Left renal cortex interstitium (tissue), 4 donors: ENCODE results near the gene MS4A7. TPM values are rescaled to one million over a fixed set of nuclear protein-coding genes. Genes with fewer than 3 reads are reported as not detected.
"Not testable (repeated sequence)": the region's sequence is repeated elsewhere in the genome, so short reads cannot be mapped to it uniquely, and the experiment has no call there.

Experiments
- DNase-seq, 4 donors: peaks; one replicate each; pipeline ENCODE4 v3.0.0-alpha.2; 2013; ENCODE audit warnings: low read depth in 4 of 4, low spot score in 2 of 4, missing footprints in 1 of 4
- polyA plus RNA-seq, 4 donors: library from polyadenylated mRNA; unstranded; fragments of 120-200 nt; gene quantifications; one replicate each; pipeline ENCODE4 v1.2.1, GENCODE V29; 2013; ENCODE audit not compliant: insufficient read length in 4 of 4

The MS4A7 gene, protein sequence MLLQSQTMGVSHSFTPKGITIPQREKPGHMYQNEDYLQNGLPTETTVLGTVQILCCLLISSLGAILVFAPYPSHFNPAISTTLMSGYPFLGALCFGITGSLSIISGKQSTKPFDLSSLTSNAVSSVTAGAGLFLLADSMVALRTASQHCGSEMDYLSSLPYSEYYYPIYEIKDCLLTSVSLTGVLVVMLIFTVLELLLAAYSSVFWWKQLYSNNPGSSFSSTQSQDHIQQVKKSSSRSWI
- polyA plus RNA-seq, result 10 to 100 TPM in 1 of 4 donors, 1 to 10 TPM in 3; 1.8 to 12.0 (median 4.9) TPM

DNA sequence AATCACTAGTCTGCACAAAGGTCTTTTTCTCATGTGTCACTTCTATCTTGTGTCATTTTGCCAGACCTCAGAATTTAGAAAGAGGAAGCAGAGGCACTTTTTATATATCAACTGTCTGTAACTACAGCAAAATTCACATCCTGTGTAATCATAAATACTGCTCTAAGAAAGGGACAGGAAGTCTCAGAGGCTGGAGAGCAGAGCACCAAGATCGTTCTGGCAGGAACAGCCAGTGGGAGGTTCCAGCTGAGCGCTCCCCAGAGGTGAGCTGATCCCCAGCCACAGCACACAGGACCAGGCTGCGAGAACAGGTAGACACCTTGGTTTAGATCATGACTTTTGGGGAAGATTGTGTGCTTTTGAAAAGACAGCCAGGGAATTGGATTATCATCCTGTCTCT lies at the start of gene MS4A7:
TSS of gene MS4A7 (plus strand) at position 179 of the 400 bp plus-strand sequence. CDS start 4,610 bp downstream, outside the sequence.
- DNase-seq, result no peak

DNA sequence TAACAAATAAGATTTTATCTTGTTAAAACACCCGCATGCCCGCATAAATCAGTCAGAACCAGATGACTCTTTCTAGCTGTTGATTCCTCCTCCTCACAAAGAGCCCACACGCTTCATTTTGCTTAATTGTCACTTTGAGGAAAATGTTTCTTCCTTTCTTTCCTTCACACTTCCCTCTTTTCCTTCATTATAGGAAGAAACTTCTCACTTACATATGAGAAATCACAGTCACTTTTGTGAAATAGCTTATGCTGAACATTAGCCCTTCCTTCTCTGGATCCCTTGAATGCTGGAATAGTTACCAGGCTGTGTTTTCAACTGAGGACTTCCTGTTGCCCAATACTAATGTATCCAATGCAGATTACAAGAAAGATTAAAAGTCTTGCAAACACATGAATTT lies 45.5 kb upstream of the MS4A7 start:
- DNase-seq, result no peak

DNA sequence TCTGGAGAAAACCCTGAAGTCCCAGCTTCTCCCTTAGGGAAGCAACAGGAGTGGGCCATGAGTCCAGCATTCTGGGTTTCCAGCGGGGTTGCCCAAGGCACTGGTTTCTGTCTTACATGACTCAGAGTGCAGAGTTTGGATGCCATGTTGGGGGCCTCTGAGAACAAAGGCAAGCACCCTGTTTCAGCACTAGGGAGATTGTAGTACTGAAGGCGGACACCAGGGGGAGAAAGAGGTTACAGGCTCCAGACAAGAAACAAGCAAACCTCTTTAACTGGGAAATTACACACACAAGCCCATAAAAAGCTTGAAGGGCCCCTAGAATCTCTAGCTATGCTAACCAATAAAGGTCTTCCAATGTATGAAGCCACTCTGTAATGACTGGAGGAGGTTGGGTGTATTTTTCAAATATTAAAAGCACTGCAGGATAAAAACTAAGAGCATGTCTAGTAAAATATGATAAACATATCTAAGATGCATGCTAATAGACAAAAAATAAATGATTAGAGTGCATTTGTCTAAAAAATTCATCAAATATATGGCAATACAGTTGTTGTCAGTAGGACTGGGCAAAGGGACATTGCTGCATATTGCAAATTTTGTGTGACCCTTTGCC lies 44.2 kb upstream of the MS4A7 start:
- DNase-seq, result peak in 2 of 4 donors; percentile 8 to 24

DNA sequence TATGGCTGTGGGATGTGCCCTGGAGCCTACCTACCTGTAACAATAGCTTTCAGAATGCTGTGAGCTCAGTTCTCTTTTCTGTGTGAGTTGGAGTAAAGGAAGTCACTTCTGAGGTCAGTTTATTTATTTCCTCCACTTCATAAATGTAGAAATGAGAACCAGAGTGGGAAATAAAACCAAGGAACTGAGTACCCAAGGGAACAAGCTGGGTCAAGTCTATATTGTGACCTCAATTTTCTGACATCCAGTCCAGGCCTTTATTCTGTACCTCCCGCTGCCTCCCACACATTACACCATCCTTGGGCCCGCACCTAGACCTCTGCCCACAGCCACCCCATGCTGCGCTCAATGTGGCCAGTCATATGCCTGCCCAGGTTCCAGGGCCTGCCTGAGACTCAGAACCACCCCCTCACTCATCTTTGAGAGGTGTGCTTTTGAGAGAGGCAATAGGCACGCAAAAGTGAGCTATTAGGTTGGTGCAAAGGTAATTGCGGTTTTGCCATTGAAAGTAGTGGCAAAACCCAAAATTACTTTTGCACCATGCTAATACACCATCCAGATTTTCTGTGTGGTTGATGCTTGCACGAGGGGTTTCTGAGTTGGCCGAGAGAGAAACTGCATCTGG lies 41.5 kb upstream of the MS4A7 start:
- no peak for DNase-seq

DNA sequence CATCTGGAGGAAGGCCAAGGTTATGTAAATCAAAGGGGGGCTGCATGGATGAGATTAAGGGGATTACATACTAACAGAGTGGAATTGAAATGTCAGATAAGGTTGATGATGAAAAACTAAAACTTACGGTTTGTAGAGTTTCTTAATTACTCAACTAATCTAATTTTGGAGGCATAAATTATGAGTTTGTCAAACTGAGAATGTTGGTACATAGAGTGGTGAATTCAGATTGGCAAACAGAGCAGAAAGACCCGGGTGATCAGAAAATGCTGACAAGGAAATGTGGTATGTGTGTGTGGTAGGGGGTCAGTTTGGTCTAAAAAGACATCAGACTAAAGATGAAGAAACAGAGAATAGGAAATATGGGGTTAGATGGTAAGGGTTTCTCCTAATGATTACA lies 40.3 kb upstream of the MS4A7 start:
- DNase-seq, result no peak

DNA sequence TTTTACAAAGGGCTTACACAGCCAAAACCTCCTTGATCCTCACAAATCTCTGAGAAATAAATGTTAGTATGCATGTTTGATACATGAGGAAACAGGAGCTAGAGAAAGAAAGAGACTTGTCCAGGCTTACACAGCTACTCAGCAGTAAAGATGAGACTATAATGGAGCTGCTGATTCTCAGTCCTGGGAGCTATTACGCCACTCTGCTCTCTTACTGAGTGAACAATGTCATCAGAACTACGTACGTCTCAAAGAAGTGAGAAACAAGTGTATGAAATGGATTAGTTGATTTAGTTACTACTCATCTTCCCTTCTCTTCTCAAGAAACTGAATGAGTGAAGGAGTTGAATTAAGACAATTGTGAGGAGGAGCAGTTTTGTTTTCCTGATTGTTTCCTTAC lies 39.0 kb upstream of the MS4A7 start:
- DNase-seq, result no peak

DNA sequence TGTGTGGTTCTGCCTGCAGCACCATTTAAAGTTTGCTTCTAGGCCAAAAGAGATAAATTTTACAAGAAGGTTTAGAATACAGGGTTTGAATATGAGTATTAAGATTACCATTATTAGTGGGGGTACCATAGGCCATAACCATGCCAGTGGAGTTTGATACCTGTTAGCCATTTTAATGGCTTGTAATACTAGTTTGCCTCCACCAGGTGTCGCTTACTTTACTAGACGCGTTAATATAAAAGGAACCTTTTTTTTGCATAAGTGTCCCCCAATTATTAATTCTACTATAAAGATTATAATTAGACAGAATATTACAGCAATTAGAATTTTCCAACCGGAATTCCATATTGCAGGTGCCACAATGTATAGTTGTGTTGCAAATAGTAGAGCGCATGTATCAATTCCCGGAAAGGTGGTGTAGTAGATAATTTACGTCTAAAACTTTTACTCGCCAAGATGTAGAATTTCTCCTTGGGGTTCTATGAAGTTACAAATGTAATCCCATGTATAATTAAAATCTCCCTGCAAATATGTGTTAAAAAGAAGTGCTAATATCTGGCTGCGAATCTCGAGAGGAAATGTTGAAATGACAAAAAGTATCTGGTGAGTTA lies 35.1 kb upstream of the MS4A7 start:
- DNase-seq, result no peak

DNA sequence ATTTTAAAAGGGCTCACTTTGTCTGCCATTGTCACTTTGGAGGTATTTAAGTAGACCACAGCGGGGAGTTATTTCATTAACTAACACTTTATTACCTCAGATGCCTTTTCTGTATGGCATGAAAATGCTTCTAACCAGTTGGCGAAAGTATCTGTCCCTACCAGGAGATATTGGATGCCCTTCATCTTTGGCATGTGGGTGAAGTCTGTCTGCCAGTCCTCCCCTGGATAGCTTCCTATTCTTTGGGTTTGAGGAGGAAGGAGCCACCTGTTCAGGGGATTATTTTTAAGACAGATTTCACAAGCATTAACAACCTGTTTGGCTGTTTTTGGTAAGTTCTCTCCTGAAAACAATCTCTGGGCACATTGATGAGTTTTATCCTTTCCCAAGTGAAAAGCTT lies 34.2 kb upstream of the MS4A7 start:
- DNase-seq, result no peak

DNA sequence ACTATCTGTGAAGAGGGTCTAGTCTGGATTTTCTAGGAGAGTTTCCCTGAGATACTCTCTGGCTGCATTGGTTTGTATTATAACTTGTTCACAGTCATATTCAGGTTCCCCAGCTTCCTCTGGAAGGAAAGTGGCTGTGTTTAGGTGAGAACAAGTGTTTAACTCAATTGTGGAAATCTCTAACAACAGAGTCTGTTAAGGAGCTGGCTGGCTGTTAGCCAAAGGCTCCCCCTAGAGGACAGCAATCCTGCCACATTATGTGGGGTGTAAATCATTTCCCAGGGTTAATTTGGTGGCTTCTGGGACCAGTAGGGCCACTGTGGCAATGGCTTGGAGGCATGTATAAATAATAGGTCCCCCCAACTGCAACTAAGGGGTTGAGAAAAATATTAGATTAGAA lies 32.8 kb upstream of the MS4A7 start:
- DNase-seq, result no peak

DNA sequence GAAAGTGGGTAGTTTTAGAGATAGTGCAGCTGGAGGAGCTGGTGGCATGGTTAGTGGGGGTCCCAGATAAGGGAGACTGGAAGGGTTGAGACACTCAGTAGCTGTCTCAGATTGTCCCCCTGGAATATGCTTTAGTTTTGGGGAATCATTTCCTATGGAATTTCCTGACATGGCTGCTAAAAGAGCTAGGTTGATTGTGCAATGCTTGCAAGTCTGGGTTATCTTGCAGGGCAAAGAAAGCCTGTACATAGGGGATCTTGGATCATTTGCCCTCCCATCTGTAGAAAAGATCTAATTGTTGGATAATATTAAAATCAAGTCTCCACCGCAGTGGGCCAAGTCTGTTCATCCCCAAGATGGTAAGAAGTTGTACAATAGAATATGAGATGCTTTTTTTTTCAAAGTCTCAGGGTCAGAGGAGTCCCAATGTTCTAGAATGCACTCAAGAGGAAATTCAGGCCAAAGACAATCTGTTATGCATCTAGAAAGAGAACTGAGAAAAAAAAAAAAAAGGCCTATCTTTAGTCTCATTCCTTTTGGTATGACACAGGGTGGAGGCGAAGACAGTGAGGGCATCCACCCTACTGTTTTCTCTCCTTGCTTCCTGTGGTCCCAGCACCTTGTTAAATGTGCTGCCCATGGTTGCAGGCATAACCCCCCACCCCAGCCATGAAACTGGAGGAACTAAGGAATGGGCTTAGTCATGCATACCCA lies 31.1 kb upstream of the MS4A7 start:
- no peak for DNase-seq

DNA sequence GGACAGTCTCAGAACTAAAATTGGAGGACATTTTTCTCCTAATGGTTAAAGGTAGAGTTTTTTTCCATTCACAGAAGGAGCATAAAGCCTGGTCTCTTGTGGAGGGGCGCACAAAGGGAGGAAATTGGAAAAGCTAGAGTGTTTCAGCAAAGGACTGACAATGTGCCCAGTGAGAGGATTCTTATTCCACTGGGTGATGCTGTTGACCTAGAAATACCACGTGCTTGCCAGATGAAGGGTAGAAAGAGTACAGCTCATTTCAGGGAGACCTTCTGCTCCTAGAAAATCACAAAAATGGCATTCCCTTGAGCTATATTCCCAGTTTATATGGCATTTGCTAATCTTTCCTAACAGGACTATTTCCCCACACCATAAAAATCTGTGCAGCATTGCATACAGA lies 30.2 kb upstream of the MS4A7 start:
- no peak for DNase-seq

DNA sequence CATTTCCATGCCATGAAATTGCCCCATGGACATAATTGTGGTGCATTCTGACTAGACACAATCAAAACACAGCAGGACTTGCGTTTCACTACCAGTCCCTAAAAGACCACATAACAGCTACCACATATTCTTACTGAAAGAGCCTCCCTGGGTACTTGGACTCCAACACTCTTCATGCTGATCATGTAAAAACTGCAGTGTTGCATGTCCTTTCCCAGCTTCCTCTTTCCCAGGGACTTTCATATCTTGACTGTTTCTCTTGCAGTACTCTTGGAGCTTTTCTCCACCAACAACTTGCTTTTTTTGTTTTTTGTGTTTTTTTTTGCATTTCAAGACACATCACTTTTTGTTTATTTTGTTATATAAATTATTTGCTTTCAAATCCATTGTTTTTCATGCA lies 28.3 kb upstream of the MS4A7 start:
- no peak for DNase-seq

DNA sequence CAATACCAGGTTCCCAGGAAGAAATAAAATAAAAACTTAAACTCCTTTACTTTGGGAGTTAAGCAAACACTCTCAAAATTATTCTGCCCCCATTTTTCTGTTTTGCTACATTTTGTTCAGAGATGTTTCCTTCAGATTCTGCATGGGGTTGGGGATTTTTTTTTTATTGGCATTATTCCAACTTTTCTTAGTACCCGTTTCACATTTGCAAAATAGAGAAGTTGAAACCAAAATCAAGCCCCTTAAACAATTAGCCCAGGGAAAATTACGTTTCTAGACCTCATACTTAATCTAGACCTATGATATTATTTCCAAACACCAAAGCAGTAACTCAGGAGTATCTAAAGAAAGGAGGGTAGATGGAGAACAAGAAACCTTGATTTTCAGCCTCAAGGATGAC lies 20.6 kb upstream of the MS4A7 start:
- no peak for DNase-seq

DNA sequence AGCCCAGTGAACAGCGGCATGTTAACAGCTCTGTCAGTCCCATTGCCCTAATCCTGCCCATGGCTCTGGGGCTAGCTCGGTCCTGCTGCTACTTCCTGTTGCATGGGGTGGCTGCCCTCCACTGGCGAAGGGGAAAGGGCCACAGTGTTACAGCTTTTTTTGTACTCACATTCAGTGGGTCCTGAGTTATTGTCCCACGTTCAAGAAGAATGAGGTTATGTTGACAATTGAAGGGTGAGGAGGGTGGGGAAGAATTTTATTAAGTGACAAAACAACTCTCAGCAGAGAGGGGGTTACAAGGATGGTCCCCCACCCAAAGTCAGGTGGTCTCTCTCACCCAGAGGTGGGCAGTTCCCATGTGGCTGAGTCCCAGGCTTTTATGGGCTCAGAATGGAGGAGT lies 17.7 kb upstream of the MS4A7 start:
- no peak for DNase-seq

DNA sequence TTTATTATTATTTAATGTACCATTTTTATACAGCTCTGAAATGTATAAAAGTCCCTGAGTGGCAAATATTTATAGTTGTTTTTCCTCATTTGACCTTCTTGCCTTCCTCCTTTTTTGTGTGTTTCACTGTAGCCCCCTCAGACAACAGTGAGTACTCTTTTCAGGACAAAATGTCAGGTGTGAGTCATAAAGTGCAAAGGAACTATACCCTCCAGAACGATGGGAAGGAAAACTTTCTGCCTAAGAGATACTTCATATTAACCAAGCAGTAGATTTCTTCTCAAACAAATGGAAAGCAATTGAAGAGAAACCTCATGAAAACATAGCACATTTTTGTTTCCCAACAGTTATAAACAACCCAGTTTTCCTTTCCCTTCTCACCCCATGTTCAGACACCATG lies 16.1 kb upstream of the MS4A7 start:
- DNase-seq, result no peak

DNA sequence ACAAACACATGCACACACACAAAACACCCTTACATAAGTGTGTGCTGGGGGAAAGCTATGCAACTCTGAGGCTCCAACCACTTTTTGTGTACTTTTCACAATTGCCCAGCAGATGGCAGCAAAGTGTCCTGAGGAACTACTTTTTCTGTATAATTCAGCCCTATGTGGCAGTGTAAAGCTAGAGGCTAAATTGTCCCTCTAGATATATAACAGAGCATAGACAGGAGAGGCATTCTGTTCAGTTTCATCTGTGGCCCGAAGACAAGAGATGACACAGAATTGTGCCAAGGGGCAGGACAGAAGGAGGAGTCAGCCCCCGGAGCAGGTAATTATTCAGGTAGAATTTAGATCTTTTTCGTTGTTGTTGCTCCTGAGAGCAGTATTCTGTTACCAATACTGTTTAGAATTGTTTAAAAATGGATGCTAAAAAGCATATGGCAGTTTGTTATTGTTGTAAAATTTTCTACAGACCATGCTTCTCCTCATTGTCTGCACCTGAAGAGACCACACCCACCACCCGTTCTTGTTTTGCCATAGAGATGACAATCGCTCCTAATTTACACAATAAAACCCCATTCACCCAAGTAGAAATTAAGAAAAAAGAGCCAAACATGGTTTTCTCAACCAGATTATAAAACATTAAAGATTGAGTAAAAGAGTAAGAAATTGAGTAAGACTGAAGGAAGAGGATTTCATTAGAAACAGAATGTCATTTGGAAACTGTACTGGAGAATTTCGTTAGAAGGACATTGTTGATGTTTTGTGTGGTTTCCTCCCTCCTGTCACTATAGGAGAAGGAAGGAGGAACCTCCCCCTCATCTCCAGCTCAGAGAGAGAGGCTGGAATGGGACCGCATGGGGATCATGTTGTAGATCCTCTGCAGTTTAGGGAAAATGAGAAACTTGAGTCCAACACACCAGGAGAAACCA lies 14.5 kb upstream of the MS4A7 start:
- DNase-seq, result peak; percentile 30 to 63 (median 44)

DNA sequence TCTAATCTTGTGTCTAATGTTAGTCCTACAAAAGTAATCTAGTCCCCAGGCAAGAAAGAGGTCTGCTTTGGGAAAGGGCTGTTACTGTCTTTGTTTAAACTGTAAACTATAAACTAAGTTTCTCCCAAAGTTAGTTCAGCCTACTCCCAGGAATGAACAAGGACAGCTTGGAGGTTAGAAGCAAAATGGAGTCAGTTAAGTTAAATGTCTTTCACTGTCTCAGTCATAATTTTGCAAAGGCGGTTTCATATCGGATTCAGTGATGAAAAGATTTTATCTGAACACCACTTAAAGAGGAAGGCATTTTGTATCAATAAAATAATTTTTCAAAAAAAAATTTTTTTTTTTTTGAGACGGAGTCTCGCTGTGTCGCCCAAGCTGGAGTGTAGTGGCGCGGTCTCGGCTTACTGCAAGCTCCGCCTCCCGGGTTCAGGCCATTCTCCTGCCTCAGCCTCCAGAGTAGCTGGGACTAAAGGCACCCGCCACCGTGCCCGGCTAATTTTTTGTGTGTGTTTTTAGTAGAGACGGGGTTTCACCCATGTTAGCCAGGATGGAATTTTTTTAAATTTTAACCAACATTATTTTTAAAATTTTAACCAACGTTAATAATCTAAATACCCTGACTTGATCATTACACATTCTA lies 11.9 kb upstream of the MS4A7 start:
- not testable (repeated sequence) for DNase-seq

DNA sequence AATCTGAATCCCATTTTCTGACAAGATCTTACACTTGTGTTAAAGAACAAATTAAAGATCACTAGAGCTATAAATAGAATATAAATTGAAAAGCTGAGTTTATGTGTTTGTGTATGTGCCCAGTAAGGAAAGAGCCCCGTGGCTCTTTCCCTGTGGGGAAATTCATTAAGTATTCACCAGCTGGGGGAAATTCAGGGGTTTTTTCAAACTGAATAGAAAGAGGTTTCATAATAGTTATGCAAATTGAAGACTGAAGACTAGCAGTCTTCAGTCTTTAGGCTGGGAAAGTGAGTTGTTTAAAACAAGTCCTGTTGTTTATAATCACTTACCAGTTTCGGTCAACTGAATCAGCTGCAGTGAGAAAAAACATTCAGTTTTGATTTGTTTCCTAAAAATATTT lies 11.3 kb upstream of the MS4A7 start:
- DNase-seq, result no peak

DNA sequence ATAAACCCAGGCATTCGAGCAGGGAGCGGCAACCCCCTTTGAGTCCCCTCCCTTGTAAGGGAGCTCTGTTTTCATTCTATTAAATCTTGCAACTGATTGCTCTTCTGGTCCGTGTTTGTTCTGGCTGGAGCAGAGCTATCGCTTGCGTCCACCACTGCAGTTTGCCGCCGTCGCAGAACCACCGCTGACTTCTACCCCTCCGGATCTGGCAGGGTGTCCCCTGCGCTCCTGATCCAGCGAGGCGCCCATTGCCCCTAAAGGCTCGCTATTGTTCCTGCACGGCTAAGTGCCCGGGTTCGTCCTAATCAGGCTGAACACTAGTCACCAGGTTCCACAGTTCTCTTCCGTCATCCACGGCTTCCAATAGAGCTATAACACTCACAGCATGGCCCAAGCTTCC lies 10.4 kb upstream of the MS4A7 start:
- DNase-seq, result no peak
